DOHH2 (cell line): ENCODE data around the gene GRB2.

ENCODE experiments used
- H3F3A ChIP-seq: fragments of 200-600 bp; sonication (generic), shearing (Covaris generic); 2 replicates; pipeline ENCODE4 v1.6.0; 2016; ENCODE audit warnings: antibody characterized with exemption, mild to moderate bottlenecking; ENCODE audit not compliant: control insufficient read depth, insufficient read depth
- H3K27ac ChIP-seq: fragments of 200-600 bp; sonication (generic); 2 replicates; pipeline ENCODE4 v1.5.1; 2014; ENCODE audit warnings: low read depth, mild to moderate bottlenecking, low read length, moderate library complexity
- H3K27me3 ChIP-seq: fragments of 200-600 bp; sonication (generic); 2 replicates; pipeline ENCODE4 v1.6.1; 2014; ENCODE audit warnings: mild to moderate bottlenecking, low read length, mixed read lengths; ENCODE audit not compliant: control insufficient read depth
- H3K36me3 ChIP-seq: fragments of 200-600 bp; sonication (generic); 2 replicates; pipeline ENCODE4 v1.6.1; 2014; ENCODE audit warnings: mild to moderate bottlenecking, low read length, moderate library complexity, mixed read lengths; ENCODE audit not compliant: control insufficient read depth
- H3K4me1 ChIP-seq: fragments of 200-600 bp; sonication (generic); 2 replicates; pipeline ENCODE4 v1.6.1; 2014; ENCODE audit warnings: mild to moderate bottlenecking, low read length, mixed read lengths; ENCODE audit not compliant: control insufficient read depth
- H3K4me2 ChIP-seq: fragments of 200-600 bp; sonication (generic); 2 replicates; pipeline ENCODE4 v1.6.0; 2014; ENCODE audit warnings: mild to moderate bottlenecking, low read length, moderate library complexity
- H3K4me3 ChIP-seq: fragments of 200-600 bp; sonication (generic); 2 replicates; pipeline ENCODE4 v1.5.1; 2014; ENCODE audit warnings: mild to moderate bottlenecking, low read length, mixed read lengths
- H3K79me2 ChIP-seq: fragments of 200-600 bp; sonication (generic); 2 replicates; pipeline ENCODE4 v1.6.1; 2014; ENCODE audit warnings: mild to moderate bottlenecking, low read length, mixed read lengths; ENCODE audit not compliant: control insufficient read depth
- H3K9me2 ChIP-seq: fragments of 200-600 bp; sonication (generic); replicated peaks from 2 replicates; pipeline ENCODE4 v1.6.1; 2014; ENCODE audit warnings: mild to moderate bottlenecking, low read length, mixed read lengths; ENCODE audit not compliant: control insufficient read depth
- H3K9me3 ChIP-seq: fragments of 200-600 bp; sonication (generic); 2 replicates; pipeline ENCODE4 v1.6.1; 2014; ENCODE audit warnings: antibody characterized with exemption, low read length, mixed read lengths; ENCODE audit not compliant: control insufficient read depth, insufficient read depth
- H4K20me1 ChIP-seq: fragments of 200-600 bp; sonication (generic); 2 replicates; pipeline ENCODE4 v1.6.0; 2014; ENCODE audit warnings: low read depth, mild to moderate bottlenecking, antibody characterized with exemption, low read length, moderate library complexity; ENCODE audit not compliant: control insufficient read depth, insufficient read depth
- CTCF ChIP-seq: fragments of 200-600 bp; sonication (generic); IDR thresholded peaks from one replicate; pipeline ENCODE4 v1.5.1; 2014; ENCODE audit warnings: antibody characterized with exemption, mild to moderate bottlenecking, low read depth, low read length; ENCODE audit not compliant: poor library complexity, severe bottlenecking
- EZH2phosphoT487 ChIP-seq: fragments of 200-600 bp; sonication (generic); IDR thresholded peaks from 2 replicates; pipeline ENCODE4 v1.6.1; 2017; ENCODE audit warnings: borderline replicate concordance, mild to moderate bottlenecking, antibody characterized with exemption, low read length, moderate library complexity, mixed read lengths

The GRB2 gene

GRCh38 chr17:75271233-75271954 lies 134.1 kb downstream of the GRB2 start:
- Histone ChIP-seq H3K36me3 (peaks cover 54% of the 10 kb centered on the region), H3K27me3 (no peaks in the 10 kb centered on the region), H3K9me3 (no peaks in the 10 kb centered on the region), H4K20me1 (no peaks in the 10 kb centered on the region), H3K79me2 (peaks cover 40% of the 10 kb centered on the region), H3K9me2 (no peaks in the 10 kb centered on the region), H3F3A (peaks cover 20% of the 10 kb centered on the region), H3K4me1 (peaks cover 32% of the 10 kb centered on the region), H3K27ac (peak overlapping the region; percentile 71), H3K4me2 (peak overlapping the region; percentile 66), H3K4me3 (peak overlapping the region; percentile 96)
- TF ChIP-seq EZH2phosphoT487 (no peak), CTCF (peak; percentile 29)

GRCh38 chr17:75270966-75271232 lies 134.6 kb downstream of the GRB2 start, which contains the start of gene MIF4GD:
Gene MIF4GD (minus strand): TSS chr17:75271231. CDS start chr17:75270195, 1,036 bp downstream.
- Histone ChIP-seq H3K9me3 (no peaks in the 10 kb centered on the region), H3K36me3 (peaks cover 59% of the 10 kb centered on the region), H3K9me2 (no peaks in the 10 kb centered on the region), H3K27ac (peak within 1 kb of the TSS; percentile 71), H3K27me3 (no peaks in the 10 kb centered on the region), H4K20me1 (no peaks in the 10 kb centered on the region), H3K79me2 (peaks cover 40% of the 10 kb centered on the region), H3K4me1 (peaks cover 32% of the 10 kb centered on the region), H3K4me3 (peak within 1 kb of the TSS; percentile 96), H3K4me2 (peak within 1 kb of the TSS; percentile 98), H3F3A (peaks cover 23% of the 10 kb centered on the region)
- TF ChIP-seq EZH2phosphoT487 (no peak), CTCF (no peak)

GRCh38 chr17:75270218-75270965 lies 135.1 kb downstream of the GRB2 start:
- Histone ChIP-seq H3K4me3 (peak overlapping the region; percentile 82), H3K4me1 (peaks cover 32% of the 10 kb centered on the region), H3K27ac (peak overlapping the region; percentile 54), H3K27me3 (no peaks in the 10 kb centered on the region), H3K79me2 (peaks cover 40% of the 10 kb centered on the region), H3K9me2 (no peaks in the 10 kb centered on the region), H3K36me3 (peaks cover 61% of the 10 kb centered on the region), H3F3A (peaks cover 22% of the 10 kb centered on the region), H4K20me1 (no peaks in the 10 kb centered on the region), H3K9me3 (no peaks in the 10 kb centered on the region), H3K4me2 (peak overlapping the region; percentile 98)
- peak; percentile 56 for TF ChIP-seq CTCF
- TF ChIP-seq EZH2phosphoT487 = no peak
